Measurements from ENCODE around the gene NTNG2. TPM values are rescaled to one million over a fixed set of nuclear protein-coding genes. Genes with fewer than 3 reads are reported as not detected.

NTNG2 gene
- total and polyA plus RNA-seq, 2 donors (not counting 3 experiments of a cell fraction or from before 2014, with no cell fraction given), result 0.08 to 0.88 TPM

- Histone ChIP-seq H3K79me2 (ENCODE audit: control insufficient read depth, insufficient read depth, low read length) (no peaks in the 10 kb centered on the region), H2AFZ (ENCODE audit: low read depth, low read length) (no peak overlapping the region), H3K9ac (replicated peaks; ENCODE audit: extremely low read depth, insufficient read depth, low read length) (no peak overlapping the region), H3K9me1 (replicated peaks; ENCODE audit: control insufficient read depth, extremely low read depth, insufficient read depth, low read length) (no peaks in the 10 kb centered on the region), H3K4me1 (ENCODE audit: control insufficient read depth, extremely low read depth, insufficient read depth, low read length) (peaks cover 7% of the 10 kb centered on the region), H3K9me3 (replicated peaks; ENCODE audit: control insufficient read depth, insufficient read depth, low read length) (no peaks in the 10 kb centered on the region), H3K4me3 (replicated peaks in 1 of 3; ENCODE audit: insufficient read depth in 1 of 3, low read depth in 1 of 3, low read length in 3 of 3) (no peak overlapping the region), H4K20me1 (replicated peaks; ENCODE audit: control insufficient read depth, extremely low read depth, insufficient read depth, low read length) (no peaks in the 10 kb centered on the region), H3K36me3 (ENCODE audit: control insufficient read depth in 2 of 2, extremely low read depth in 1 of 2, insufficient read depth in 2 of 2, low read length in 2 of 2) (no peaks in the 10 kb centered on the region), H3K27me3 (ENCODE audit: control insufficient read depth in 2 of 2, insufficient read depth in 2 of 2, low read length in 2 of 2) (peaks cover 2 to 5% of the 10 kb centered on the region in 2 experiments), H3K4me2 (ENCODE audit: insufficient read depth, low read length) (no peak overlapping the region), H3K27ac (ENCODE audit: insufficient read depth, low read depth, low read length) (no peak overlapping the region)
- dilution Hi-C loops (cut with MboI; ENCODE audit: extremely low pct_ligation_motif_present, low sequenced_read_pairs), result no loop called here
- ChIA-PET POLR2A (no interaction called here), CTCF (interaction anchor here (0.8 to 12.2 kb wide), 7 partner anchors 9 to 490 kb away, joined by 3 to 234 read pairs (median 5); no protein-coding TSS in a partner anchor)
- intact Hi-C loops (cut with micrococcal nuclease), result no loop called here
- no peak for FAIRE-seq
- DNase-seq (ENCODE audit: low read depth, low spot score), result no peak
- TF ChIP-seq, protein P1, sequence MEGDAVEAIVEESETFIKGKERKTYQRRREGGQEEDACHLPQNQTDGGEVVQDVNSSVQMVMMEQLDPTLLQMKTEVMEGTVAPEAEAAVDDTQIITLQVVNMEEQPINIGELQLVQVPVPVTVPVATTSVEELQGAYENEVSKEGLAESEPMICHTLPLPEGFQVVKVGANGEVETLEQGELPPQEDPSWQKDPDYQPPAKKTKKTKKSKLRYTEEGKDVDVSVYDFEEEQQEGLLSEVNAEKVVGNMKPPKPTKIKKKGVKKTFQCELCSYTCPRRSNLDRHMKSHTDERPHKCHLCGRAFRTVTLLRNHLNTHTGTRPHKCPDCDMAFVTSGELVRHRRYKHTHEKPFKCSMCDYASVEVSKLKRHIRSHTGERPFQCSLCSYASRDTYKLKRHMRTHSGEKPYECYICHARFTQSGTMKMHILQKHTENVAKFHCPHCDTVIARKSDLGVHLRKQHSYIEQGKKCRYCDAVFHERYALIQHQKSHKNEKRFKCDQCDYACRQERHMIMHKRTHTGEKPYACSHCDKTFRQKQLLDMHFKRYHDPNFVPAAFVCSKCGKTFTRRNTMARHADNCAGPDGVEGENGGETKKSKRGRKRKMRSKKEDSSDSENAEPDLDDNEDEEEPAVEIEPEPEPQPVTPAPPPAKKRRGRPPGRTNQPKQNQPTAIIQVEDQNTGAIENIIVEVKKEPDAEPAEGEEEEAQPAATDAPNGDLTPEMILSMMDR (IDR thresholded peaks at IDR 0.05; ENCODE audit: extremely low read depth in 1 of 2, insufficient read depth in 1 of 2, low read depth in 1 of 2, low read length in 2 of 2), result no peak
- TF ChIP-seq MYC (IDR thresholded peaks at IDR 0.05; ENCODE audit: low read depth, low read length) (no peak), POLR2AphosphoS5 (IDR thresholded peaks at IDR 0.05; ENCODE audit: insufficient read depth, low read depth, low read length) (no peak), MAX (IDR thresholded peaks at IDR 0.05; ENCODE audit: insufficient read depth, insufficient read length) (no peak), GATA2 (IDR thresholded peaks at IDR 0.05; ENCODE audit: insufficient read depth, insufficient read length, low read depth, low read length) (no peak), POLR2A (IDR thresholded peaks at IDR 0.05; ENCODE audit: low read depth, low read length) (no peak), EZH2 (IDR thresholded peaks at IDR 0.05; ENCODE audit: borderline replicate concordance, low read depth, low read length, severe bottlenecking) (no peak), FOS (IDR thresholded peaks at IDR 0.05; ENCODE audit: borderline replicate concordance, insufficient read depth, low read length) (no peak)
- BruUV-seq (replicated peaks), result no TSS peak
These were observed 83.6 kb downstream of the NTNG2 start for GRCh38 chr9:132245465-132245864.
